GM18868 (cell line): ENCODE measurements around the gene KRT33A.
"Not testable (repeated sequence)": the region's sequence is repeated elsewhere in the genome, so short reads cannot be mapped to it uniquely, and the experiment has no call there.

Experiments used
- ATAC-seq: cut with Tn5 transposase; IDR thresholded peaks from one replicate; pipeline ENCODE4 v1.9.1; 2021; ENCODE audit warnings: mild to moderate bottlenecking, moderate library complexity; ENCODE audit not compliant: unreplicated experiment

Gene KRT33A

GRCh38 chr17:41366070-41366469 lies 15.4 kb upstream of the KRT33A start:
- no peak for ATAC-seq

GRCh38 chr17:41363881-41364280 lies 13.3 kb upstream of the KRT33A start:
- ATAC-seq = no peak

GRCh38 chr17:41360296-41360995 lies 9.8 kb upstream of the KRT33A start:
- ATAC-seq = no peak

- ATAC-seq = no peak
These were observed 3.9 kb upstream of the KRT33A start for GRCh38 chr17:41354536-41354935.

GRCh38 chr17:41352597-41353366 lies 2.2 kb upstream of the KRT33A start:
- ATAC-seq = no peak

- no peak for ATAC-seq
These were observed 549 bp upstream of the KRT33A start for GRCh38 chr17:41351177-41351576.

GRCh38 chr17:41347869-41348760 lies 2.5 kb downstream of the KRT33A start:
- ATAC-seq = no peak

- not testable (repeated sequence) for ATAC-seq
These were observed 4.2 kb downstream of the KRT33A start for GRCh38 chr17:41346421-41346820.

GRCh38 chr17:41345992-41346391 lies 4.6 kb downstream of the KRT33A start:
- ATAC-seq = no peak

- no peak for ATAC-seq
These were observed 7.6 kb downstream of the KRT33A start for GRCh38 chr17:41343029-41343428.

GRCh38 chr17:41340934-41341861 lies 9.4 kb downstream of the KRT33A start:
- no peak for ATAC-seq

- no peak for ATAC-seq
These were observed 10.1 kb downstream of the KRT33A start for GRCh38 chr17:41340494-41340893.

GRCh38 chr17:41339571-41340172 lies 11.0 kb downstream of the KRT33A start:
- no peak for ATAC-seq

- ATAC-seq = no peak
These were observed 11.6 kb downstream of the KRT33A start for GRCh38 chr17:41338961-41339485.

GRCh38 chr17:41335747-41336146 lies 14.9 kb downstream of the KRT33A start:
- no peak for ATAC-seq

GRCh38 chr17:41334385-41335305 lies 16.0 kb downstream of the KRT33A start:
- ATAC-seq = no peak

GRCh38 chr17:41333836-41334235 lies 16.8 kb downstream of the KRT33A start:
- ATAC-seq = no peak

- ATAC-seq = no peak
These were observed 17.5 kb downstream of the KRT33A start for GRCh38 chr17:41333098-41333497.

GRCh38 chr17:41332239-41332638 lies 18.4 kb downstream of the KRT33A start:
- no peak for ATAC-seq
